ENCODE data around the gene C13orf42.

DNA sequence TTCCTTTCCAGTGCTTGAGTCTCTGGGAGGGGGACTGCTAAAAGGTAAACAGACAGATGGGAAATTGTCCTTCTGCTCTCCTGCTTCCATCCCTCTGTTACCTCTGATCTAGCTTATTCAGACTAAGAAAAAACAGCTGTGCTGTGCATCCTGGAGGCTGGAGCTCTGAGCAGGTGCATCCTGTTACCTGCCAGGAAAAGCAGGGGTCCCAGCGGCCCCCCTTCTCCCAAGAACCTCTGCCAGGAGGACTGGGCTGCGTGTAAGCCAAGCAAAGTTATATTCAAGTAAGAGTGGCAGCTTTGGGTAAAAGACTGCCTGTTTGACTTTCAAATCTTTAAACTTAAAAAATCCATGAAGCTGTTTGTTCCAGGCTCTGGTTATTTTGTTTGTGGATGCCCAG is 75.1 kb downstream of the C13orf42 start:
- TF ChIP-seq, protein P1, sequence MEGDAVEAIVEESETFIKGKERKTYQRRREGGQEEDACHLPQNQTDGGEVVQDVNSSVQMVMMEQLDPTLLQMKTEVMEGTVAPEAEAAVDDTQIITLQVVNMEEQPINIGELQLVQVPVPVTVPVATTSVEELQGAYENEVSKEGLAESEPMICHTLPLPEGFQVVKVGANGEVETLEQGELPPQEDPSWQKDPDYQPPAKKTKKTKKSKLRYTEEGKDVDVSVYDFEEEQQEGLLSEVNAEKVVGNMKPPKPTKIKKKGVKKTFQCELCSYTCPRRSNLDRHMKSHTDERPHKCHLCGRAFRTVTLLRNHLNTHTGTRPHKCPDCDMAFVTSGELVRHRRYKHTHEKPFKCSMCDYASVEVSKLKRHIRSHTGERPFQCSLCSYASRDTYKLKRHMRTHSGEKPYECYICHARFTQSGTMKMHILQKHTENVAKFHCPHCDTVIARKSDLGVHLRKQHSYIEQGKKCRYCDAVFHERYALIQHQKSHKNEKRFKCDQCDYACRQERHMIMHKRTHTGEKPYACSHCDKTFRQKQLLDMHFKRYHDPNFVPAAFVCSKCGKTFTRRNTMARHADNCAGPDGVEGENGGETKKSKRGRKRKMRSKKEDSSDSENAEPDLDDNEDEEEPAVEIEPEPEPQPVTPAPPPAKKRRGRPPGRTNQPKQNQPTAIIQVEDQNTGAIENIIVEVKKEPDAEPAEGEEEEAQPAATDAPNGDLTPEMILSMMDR (IDR thresholded peaks at IDR 0.05): no peak
- no peak for TF ChIP-seq POLR2A (IDR thresholded peaks at IDR 0.05)
